Right lung (tissue), 5 donors: ENCODE results near the gene FUOM. TPM values are rescaled to one million over a fixed set of nuclear protein-coding genes. Genes with fewer than 3 reads are reported as not detected.
"Not testable (repeated sequence)": the region's sequence is repeated elsewhere in the genome, so short reads cannot be mapped to it uniquely, and the experiment has no call there.

ENCODE experiments used
- DNase-seq, 2 donors: peaks; one replicate each; pipeline ENCODE4 v3.0.0-alpha.2; 2013
- polyA plus RNA-seq, 5 donors: library from polyadenylated mRNA; unstranded; fragments of 120-200 nt; gene quantifications; one replicate each; pipeline versions ENCODE4 v1.2.1 to v1.2.3, GENCODE V29; 2013; ENCODE audit warnings: inconsistent platforms in 1 of 5, low replicate concordance in 1 of 5; ENCODE audit not compliant: insufficient read length in 5 of 5, insufficient read depth in 1 of 5

The FUOM gene
- polyA plus RNA-seq, 5 donors: 6.7 to 13.9 (median 8.1) TPM

DNA sequence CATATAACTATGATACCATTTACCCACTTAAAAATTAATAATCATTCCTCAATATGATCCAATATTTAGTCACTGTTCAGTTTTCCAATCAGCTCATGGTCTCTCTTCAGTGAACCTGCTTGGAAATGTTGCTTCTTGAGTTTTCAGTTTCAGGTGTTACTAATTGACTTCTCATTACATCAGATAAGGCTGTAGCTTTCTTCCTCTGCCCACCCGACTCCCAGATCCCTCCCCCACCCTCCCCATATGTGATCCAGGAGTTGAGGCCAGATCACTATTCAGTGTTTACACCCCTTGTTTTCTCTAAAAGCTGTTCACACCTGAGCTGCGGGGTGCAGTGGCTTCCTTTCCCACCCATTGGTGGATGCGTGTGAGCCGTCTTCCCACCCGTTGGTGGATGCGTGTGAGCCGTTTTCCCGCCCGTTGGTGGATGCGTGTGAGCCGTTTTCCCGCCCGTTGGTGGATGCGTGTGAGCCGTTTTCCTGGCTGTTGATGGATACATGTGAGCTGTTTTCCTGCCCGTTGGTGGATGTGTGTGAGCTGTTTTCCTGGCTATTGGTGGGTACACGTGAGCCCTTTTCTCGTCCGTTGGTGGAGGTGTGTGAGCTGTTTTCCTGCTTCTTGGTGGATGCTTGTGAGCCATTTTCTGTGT, 32.9 kb upstream of the FUOM start:
- no peak for DNase-seq

DNA sequence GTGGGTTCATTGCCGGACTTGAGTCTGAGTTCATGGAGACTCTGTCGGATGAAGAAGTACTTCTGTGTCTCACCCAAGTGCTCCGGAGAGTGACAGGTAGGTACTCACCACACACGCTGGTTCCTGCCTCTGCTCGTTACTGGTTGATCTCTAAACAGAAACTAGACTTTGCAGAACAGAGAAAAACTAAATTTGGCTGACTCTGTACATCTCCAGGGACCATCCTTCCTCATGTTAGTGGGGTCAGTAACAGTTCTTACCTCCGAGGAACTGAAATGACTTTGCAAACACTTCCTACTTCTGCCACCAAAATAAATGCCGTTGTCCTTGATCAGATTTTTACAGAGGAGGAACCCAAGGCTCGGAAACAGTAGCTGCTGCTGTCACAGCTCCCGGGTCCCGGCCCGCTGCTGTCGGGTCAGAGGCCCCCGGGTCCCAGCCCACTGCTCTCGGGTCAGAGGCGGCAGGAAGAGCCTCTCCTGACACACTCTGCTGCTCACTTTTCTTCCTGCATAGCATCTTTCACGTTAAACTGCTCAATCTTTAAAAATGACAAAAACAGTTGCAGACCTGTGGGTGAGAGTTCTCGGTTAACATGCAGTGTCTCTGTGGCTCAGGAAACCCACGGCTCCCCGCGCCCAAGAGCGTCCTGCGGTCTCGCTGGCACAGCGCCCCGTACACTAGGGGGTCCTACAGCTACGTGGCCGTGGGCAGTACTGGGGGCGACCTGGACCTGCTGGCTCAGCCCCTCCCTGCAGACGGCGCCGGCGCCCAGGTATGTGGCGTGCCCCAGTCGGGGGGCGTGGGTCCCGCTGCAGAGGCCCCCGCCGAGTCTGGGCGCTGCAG, 31.4 kb upstream of the FUOM start:
- no peak for DNase-seq

DNA sequence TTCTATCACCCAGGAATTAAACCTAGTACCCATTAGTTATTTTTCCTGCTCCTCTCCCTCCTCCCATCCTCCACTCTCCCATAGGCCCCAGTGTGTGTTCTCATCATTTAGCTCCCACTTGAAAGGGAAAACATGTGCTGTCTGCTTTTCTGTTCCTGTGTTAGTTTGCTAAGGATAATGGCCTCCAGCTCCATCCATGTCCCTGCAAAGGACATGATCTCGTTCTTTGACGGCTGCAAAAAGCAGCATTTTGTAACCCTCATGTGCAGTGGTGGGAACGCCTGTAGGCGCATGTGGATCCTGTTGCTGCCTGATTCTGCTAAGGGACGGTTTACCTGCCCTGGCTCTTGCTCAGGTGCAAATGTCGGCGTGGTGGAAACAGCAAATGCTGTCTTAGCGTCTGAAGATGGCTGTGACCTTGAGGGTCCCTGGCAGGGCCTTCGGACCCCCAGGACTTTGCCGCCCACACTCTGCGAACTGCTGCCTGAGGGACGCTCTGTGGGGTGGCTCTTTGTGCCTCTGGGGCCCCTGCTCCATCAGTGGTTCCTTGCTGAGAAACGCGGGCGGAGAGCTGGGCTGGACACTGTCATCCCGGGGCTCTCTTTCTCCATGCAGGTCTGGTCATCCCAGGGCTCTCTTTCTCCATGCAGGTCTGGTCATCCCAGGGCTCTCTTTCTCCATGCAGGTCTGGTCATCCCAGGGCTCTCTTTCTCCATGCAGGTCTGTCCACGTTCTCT, 30.6 kb upstream of the FUOM start:
- no peak for DNase-seq

DNA sequence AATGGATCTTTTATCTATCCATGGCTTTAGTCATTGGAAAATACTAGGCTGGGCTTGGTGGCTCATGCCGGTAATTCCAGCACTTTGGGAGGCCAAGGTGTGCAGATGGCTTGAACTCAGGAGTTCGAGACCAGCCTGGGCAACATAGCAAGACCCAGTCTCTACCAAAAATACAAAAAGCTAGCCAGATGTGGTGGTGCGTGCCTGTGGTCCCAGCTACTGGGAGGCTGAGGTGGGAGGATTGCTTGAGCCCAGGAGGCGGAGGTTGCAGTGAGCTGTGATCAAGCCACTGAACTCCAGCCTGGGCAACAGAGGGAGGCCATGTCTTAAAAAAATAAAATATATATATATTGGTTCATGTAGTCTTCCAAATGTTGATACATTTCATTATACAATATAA, 29.1 kb upstream of the FUOM start:
- not testable (repeated sequence) for DNase-seq

DNA sequence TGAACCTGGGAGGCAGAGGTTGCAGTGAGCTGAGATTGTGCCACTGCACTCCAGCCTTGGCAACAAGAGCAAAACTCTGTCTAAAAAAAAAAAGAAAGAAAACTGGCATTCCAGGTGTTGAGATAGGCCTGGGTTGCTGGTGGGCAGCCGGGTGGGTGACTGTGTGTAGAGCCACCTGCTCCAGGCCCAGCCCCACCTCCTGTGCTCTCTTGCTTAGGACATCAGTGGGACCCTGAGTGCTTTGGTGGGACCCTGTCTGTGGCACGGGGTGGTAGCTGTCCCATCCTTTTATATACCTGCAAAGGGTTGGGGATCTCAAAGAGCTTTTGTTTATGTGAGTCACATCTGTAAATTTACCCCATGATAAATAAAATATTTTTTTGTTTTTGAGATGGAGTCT, 27.4 kb upstream of the FUOM start:
- no peak for DNase-seq

DNA sequence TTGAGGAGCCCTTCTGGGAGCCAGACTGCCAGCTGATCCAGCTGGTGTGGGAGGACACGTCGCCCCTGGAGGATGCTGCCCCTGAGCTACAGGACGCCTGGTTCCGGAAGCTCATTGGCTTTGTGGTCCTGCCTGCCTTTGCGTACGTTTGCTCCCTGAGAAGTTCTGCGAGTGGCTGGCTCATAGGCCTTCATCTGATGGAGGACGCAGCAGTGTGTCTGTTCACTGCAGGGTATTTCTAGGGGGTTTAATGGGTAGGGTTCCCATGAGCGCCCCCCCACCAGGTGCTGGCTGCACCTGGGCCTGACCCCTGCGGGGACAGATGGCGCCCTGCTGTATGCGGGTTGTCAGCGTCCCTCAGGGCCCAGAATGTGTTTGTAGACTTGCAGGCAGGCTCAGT, 26.3 kb upstream of the FUOM start:
- DNase-seq: no peak

DNA sequence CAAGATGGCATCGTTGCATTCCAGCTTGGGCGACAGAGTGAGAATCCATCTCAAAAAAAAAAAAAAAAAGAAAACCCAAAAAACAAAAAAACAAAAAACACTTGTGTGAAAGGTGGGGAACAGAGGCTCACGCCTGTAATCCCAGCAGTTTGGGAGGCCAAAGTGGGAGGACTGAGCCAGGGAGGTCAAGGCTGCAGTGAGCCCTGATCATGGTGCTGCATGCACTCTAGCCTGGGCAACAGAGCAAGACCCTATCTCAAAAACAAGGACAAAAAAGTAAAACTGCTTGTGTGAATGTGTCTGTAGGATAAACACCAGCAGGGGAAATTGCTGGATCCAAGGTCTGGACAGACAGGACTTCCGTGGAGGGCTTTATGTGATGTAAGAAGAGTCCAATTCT, 25.7 kb upstream of the FUOM start:
- DNase-seq: no peak

DNA sequence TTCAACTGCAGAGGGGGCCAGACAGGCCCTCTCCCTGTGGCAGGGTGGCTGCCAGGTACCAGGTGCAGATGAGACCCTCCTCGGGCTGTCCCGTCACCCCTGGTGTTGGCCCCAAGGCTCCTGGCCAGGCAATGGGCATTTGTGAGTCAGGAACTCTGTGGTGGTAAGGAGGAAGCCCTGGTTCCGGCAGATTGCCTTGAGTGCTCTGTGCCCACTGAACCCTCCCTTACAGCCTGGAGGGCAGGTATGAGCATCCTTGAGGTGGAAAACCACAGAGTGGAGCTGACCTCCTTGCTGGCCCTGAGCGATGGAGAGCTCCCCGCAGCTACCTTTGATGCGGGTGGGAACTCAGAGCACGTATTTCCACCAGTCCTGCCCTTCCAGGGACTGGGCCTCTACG, 23.2 kb upstream of the FUOM start:
- no peak for DNase-seq

DNA sequence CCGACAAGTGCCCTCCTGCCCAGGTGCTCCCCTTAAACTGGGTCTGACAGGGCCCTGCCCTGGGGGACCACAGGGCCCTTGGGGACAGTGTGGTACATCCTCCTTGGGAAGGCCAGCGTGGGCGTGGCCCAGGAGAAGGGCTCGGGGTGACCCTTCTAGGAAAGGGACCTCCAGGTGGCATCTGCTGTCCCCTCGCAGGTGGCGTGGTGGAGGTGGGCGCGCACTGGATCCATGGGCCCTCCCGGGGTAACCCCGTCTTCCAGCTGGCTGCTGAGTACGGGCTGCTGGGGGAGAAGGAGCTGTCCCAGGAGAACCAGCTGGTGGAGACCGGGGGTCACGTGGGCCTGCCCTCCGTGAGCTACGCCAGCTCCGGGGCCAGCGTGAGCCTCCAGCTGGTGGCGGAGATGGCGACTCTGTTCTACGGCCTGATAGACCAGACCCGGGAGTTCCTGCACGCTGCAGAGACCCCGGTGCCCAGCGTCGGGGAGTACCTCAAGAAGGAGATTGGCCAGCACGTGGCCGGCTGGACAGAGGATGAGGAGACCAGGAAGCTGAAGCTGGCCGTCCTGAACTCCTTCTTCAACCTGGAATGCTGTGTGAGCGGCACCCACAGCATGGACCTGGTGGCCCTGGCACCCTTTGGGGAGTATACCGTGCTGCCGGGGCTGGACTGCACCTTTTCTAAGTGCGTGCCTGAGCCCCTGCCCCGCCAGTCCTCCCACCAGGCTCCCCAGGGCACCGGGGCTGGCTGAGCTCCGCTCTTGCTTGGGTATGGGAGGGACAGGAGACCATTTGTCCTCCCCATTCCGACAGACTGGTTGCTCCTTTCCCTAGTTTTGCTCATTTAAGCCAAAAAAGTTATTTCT, 22.2 kb upstream of the FUOM start:
- DNase-seq: no peak

DNA sequence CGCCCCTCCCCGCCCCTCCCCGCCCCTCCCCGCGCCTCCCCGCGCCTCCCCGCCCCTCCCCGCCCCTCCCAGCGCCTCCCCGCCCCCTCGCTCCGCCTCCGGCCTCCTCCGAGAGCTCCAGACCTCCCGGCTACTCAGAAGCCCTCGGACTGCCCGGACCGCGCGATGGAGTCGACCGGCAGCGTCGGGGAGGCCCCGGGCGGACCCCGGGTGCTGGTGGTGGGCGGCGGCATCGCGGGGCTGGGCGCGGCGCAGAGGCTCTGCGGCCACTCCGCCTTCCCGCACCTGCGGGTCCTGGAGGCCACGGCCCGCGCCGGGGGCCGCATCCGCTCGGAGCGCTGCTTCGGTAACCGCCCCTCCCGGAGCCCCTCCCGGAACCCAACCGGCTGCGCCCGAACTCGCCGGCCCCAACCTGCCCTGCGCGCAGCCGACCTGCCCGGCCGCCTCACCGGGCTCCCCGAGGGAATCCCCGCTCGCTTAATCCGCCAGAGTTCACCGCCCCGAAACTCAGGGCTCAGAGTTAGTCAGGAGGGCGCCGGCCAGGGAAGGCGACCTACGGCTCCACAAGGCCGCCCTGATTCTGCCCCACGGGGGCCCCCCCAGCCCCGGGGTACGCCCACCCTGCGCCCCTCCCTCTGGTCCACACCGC, 21.5 kb upstream of the FUOM start, which contains the start of gene PAOX:
TSS of gene PAOX (plus strand) at position 111 of the 649 bp plus-strand sequence. CDS start at position 166, 55 bp downstream.
- DNase-seq: peak; percentile 57 to 58

DNA sequence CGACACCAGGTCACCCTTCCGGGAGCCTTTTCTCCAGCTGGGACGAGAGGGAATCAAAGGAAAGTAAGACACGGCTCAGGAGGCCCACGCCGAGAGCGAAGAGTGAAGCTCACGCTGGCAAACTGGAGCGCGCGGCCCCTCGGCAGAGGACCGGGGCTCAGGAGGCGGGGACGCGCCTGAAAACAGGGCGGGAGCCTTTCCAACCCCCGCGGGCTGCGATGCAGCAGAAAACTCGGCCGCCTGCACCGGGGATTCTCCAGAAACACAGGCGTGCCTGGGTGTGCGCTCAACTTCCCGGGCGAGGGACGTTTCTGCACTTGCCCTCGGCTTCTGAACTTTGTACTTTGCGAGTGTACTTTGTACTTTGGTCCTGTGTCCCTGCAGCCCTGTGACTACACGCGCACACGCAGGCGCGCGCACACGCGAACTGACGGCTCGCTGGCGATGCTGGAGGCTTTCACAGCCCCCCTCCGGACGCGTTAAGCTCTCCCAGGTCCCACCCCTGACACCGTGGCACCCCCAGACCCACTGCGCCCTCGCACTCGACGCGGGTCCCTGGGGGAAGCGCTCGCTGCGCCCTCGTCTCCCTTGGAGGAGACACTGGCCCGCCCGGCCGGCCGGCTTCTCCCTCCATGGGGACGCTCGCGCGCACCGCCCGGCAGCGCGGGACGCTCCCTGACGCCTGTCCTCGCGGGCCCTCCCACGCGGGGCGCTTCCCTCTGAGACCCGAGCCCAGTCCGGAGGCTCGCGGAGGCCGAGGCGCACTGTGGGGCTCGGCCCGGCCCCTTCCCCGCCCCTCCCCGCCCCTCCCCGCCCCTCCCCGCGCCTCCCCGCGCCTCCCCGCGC, 20.7 kb upstream of the FUOM start:
- DNase-seq: peak; percentile 53 to 60

DNA sequence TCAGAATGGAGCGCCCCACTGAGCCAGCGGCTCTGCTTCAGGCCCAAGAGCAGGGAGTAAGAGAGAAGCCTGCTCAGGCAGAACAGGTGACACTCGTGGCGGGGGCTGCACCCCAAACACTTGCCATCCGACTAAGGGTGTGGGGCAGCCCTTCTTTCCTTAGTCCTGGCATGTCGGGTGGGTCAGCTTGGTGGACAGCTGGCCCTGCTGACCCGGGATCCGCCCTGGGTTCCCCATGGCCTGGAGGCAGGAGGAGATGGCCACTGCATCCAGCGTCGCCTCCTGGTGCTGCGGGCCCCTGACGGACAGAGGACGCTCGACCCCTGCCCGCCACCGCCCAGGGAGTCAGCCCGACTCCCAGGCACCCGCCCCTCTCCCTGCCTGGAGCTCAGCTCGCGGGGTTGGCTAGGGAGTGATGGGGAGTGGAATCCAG, 20.0 kb upstream of the FUOM start:
- DNase-seq: no peak

DNA sequence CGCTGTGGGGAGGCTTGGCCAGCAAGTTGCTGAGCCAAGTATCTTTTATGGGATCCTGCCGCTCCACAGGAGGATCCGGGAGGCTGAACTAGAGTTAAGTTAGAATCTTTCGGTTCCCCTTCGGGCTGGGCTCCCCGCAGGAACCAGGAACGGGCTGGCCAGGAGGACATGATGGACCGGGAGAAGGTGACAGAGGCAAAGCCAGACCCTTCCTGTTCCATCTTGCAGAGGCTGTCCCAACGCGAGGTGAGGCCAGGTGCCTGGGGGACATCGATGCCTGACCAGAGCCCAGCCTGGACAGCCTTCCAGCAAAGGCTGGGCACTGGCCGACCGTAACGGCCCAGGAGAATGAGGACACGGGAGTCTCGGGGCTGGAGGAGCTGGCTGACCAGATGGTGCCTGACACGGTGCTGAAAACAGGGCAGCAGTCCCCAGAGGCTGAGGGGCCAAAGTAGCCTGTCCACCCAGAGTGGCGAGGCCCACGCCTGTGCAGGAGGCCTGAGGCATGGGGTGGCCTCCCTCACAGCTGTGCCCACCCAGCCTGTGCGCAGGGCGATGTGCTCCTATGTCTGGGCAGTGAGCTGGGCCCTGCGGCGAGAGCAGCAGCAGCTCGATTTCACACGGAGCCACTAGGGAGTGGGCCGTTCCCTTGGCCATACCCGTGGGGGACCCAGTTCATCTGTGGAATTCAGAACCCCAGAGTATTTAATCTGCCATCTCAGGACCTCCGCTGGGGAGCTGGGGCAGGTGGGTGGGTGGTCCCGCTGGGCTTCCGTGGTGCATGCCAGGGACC, 19.4 kb upstream of the FUOM start:
- no peak for DNase-seq

DNA sequence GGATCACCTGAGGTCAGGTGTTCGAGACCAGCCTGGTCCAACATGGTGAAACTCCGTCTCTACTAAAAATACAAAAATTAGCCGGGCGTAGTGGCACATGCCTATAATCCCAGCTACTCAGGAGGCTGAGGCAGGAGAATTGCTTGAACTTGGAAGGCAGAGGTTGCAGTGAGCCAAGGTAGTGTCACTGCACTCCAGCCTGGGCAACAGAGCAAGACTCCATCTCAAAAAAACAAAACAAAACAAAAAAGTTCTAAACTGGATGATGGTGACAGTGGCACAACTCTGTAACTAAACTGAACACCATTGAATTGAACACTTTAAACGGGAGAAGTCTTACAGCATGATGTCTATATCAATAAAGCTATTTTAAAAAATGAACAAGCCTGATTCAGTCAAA, 18.4 kb upstream of the FUOM start:
- not testable (repeated sequence) for DNase-seq

DNA sequence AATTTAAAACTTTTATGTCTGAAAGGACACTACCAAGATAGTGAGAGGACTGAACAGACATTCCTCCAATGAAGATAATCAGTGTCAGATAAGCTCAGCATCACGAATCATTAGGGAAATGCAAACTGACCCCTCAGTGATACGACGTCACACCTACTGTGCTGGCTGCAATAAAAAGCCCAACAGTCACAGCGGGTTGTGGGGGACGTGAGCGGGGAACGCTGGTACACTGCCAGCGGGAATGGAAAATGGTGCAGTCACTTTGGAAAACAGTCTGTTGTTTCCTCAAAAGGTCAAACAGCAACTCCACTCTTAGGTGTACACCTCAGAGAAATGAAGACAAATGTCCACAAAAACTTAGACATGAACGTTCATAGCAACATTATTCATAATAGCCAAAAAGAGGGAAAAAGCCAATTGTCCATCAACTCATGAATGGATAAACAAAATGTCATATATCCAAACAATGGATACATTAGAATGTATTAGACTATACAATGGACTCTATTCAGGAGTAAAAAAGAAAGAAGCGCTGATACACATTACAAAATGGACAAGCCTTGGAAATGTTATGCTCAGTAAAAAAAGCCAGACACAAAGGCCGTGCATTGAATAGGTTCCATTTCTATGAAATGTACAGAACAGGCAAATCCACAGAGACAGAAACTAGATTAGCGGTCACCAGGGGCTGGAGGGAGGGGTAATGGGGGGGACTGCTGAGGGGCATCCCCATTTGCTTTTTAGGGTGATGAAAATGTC, 17.7 kb upstream of the FUOM start:
- DNase-seq: no peak

DNA sequence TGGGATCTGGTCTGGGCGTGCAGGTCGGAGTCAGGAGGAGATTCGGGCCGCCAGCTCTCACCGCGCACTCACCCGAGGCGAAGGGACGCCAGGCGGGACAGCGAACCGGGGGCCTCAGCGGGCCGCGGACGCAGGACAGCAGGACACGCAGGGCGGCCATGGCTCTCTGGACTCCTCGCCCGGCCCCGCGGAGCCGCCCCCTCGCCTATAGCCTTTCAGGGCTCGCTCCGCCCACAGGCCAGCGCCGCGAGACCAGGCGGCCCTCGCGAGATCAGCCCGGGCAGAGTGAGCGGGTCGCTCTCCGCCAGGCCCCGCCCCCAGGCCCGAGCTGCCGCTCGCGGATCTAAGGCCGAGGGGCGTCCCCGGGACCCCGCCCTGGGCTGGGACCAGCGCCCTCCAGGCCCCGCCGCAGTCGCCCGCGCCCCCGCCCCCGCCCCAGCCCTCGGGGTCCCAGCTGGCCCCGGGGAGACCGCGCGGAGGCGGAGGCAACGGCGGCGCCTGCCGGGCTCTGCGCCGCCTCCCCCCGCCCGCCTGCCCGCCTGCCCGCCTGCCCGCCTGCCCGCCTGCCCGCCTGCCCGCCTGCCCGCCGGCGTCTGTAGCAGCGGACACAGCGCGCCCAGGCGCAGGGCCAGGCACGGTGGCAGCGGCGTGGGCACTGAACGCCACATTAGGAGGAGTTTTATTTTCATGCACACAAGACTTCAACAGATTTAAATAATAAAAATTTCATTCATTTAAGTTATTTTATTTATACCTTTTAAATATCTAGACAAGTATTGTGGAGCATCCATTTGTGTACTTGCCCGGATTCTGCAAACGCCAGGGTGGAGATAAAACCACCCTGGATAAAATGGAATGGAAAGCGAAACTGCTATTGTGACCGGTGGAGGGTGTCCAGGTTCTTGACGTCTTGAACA, 15.6 kb upstream of the FUOM start, which contains the start of gene ECHS1:
TSS of gene ECHS1 (minus strand) at position 181 of the 917 bp plus-strand sequence. CDS start at position 160, 21 bp downstream.
- DNase-seq: peak; percentile 93 to 94

DNA sequence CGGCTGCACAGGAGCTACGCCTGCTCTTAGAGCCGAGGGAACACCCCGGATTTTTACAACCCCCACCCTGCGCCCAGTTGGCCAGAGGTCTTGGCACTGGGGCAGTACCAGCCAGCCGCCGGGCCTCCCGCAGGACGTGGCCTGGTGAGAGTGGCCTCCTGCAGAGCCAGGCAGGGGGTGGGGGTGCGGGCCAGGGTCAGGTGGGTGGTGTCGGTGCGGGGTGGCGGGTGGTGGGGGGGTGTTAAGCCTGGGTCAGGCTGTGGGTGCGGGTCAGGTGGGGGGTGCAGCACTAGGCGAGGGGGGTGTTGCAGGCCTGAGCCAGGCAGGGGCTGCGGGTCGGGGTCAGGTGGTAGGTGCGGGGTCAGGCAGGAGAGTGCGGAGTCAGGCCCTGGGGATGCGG, 14.7 kb upstream of the FUOM start:
- no peak for DNase-seq
